Embryonic facial prominence (tissue), 1 donor: ENCODE results near the gene MDK.

ENCODE experiments used
- DNase-seq: peaks from one replicate; pipeline ENCODE4 v3.0.0-alpha.2; 2016; ENCODE audit errors: extremely low spot score

The MDK gene

GRCh38 chr11:46382646-46383403 lies 1.4 kb downstream of the MDK start:
- DNase-seq, result no peak

GRCh38 chr11:46383404-46383758 lies 1.9 kb downstream of the MDK start:
- DNase-seq, result no peak

- DNase-seq, result no peak
Observed at GRCh38 chr11:46383974-46384701, 2.7 kb downstream of the MDK start.

GRCh38 chr11:46385169-46386004 lies 3.9 kb downstream of the MDK start:
- DNase-seq, result no peak

GRCh38 chr11:46386005-46386578 lies 4.6 kb downstream of the MDK start:
- no peak for DNase-seq

- no peak for DNase-seq
Observed at GRCh38 chr11:46386674-46387073, 5.2 kb downstream of the MDK start.

GRCh38 chr11:46387456-46387855 lies 6.0 kb downstream of the MDK start:
- no peak for DNase-seq

- DNase-seq, result no peak
Observed at GRCh38 chr11:46387919-46388618, 6.6 kb downstream of the MDK start.

GRCh38 chr11:46388619-46389449 lies 7.4 kb downstream of the MDK start:
- no peak for DNase-seq

- no peak for DNase-seq
Observed at GRCh38 chr11:46389450-46390330, 8.2 kb downstream of the MDK start.

- no peak for DNase-seq
Observed at GRCh38 chr11:46390331-46391171, 9.1 kb downstream of the MDK start.

GRCh38 chr11:46391186-46391577 lies 9.7 kb downstream of the MDK start:
- no peak for DNase-seq

- no peak for DNase-seq
Observed at GRCh38 chr11:46391578-46392420, 10.3 kb downstream of the MDK start, which contains the start of gene CHRM4. CHRM4 (minus strand) TSS chr11:46391776; CDS start chr11:46386557, 5,219 bp downstream.

- no peak for DNase-seq
Observed at GRCh38 chr11:46392421-46393230, 11.2 kb downstream of the MDK start.

- no peak for DNase-seq
Observed at GRCh38 chr11:46393231-46393616, 11.8 kb downstream of the MDK start.

- no peak for DNase-seq
Observed at GRCh38 chr11:46393759-46394158, 12.3 kb downstream of the MDK start.

GRCh38 chr11:46397526-46397925 lies 16.1 kb downstream of the MDK start:
- DNase-seq, result no peak
